Body of pancreas (tissue), 4 donors: Measurements from ENCODE around the gene COL6A2.

ENCODE experiments used
- CTCF ChIP-seq, 7 experiments: fragments of 450-650 bp in 4 of 7; fragments of 200-600 bp in 3 of 7; sonication (generic) in 3 of 7; IDR thresholded peaks; one replicate each; pipeline ENCODE4 v1.5.1; 2016 to 2019; ENCODE audit warnings: antibody characterized with exemption in 7 of 7
- POLR2A ChIP-seq, 3 donors: fragments of 450-650 bp; IDR thresholded peaks; one replicate each; pipeline ENCODE4 v1.6.1; 2016; ENCODE audit warnings: antibody characterized with exemption in 3 of 3, mild to moderate bottlenecking in 2 of 3

- TF ChIP-seq CTCF (IDR thresholded peaks at IDR 0.05) (no peak), POLR2A (IDR thresholded peaks at IDR 0.05) (no peak)
Measured at GRCh38 chr21:46050668-46051378, 47.1 kb upstream of the COL6A2 start.
